ENCODE measurements around the gene ARHGAP8. TPM values are rescaled to one million over a fixed set of nuclear protein-coding genes. Genes with fewer than 3 reads are reported as not detected.

ARHGAP8 gene
- total and polyA plus RNA-seq, 2 experiments from 2014 or later: 62.8 to 64.9 TPM

- no peak for TF ChIP-seq CTCF (conservative IDR thresholded peaks at IDR 0.05; ENCODE audit: low read depth in 2 of 2)
Observed at GRCh38 chr22:44707178-44707577, 45.2 kb upstream of the ARHGAP8 start (continued).

GRCh38 chr22:44707752-44708151 lies 44.6 kb upstream of the ARHGAP8 start:
- no peaks in the 10 kb centered on the region for H3K9me2 ChIP-seq (ENCODE audit: insufficient read depth)
- peaks cover 14% of the 10 kb centered on the region; the same call in 1 of the 2 replicates for H4K20me1 ChIP-seq (replicated peaks; ENCODE audit: insufficient read depth)
- no peaks in the 10 kb centered on the region for H3K36me3 ChIP-seq (ENCODE audit: insufficient read depth)
- no peak for ATAC-seq
- H2AFZ ChIP-seq: no peak overlapping the region
- DNase-seq (ENCODE audit: low spot score): no peak
- Mint-ChIP-seq H3K4me1 (peaks cover 22% of the 10 kb centered on the region), H3K4me3 (no peak overlapping the region), H3K27ac (no peak overlapping the region), H3K27me3 (ENCODE audit: insufficient read depth, low read depth, poor library complexity) (peaks cover 14% of the 10 kb centered on the region), H3K9me3 (no peaks in the 10 kb centered on the region), H3K36me3 (ENCODE audit: low read depth) (peaks cover 4% of the 10 kb centered on the region; the same call in 1 of the 3 replicates)
- H3K27me3 ChIP-seq (ENCODE audit: insufficient read depth): peaks cover 12% of the 10 kb centered on the region
- H3K79me2 ChIP-seq (replicated peaks; ENCODE audit: insufficient read depth): peaks cover 13% of the 10 kb centered on the region
- no peak overlapping the region for H3K4me3 ChIP-seq
- peaks cover 10% of the 10 kb centered on the region for H3K4me1 ChIP-seq (ENCODE audit: insufficient read depth)
- no peak overlapping the region for H3K27ac ChIP-seq (ENCODE audit: low read depth)
- no peak overlapping the region for H3K4me2 ChIP-seq
- peaks cover 6% of the 10 kb centered on the region; the same call in 1 of the 2 replicates for H3F3A ChIP-seq (replicated peaks; ENCODE audit: low read depth)
- TF ChIP-seq ZNF114 (CRISPR knock-in tag; IDR thresholded peaks at IDR 0.05) (no peak), EZH2 (IDR thresholded peaks at IDR 0.05; ENCODE audit: low read depth, unreplicated experiment) (no peak), STAT1 (IDR thresholded peaks at IDR 0.05; ENCODE audit: unreplicated experiment) (no peak), CTCF (conservative IDR thresholded peaks at IDR 0.05; ENCODE audit: low read depth in 2 of 2) (no peak), NANOG (IDR thresholded peaks at IDR 0.05; ENCODE audit: borderline replicate concordance) (no peak), CREB1 (CRISPR knock-in tag; IDR thresholded peaks at IDR 0.05; ENCODE audit: low read depth) (no peak), ETS1 (IDR thresholded peaks at IDR 0.05) (no peak), ZNF462 (CRISPR knock-in tag; IDR thresholded peaks at IDR 0.05) (no peak), POLR2AphosphoS5 (IDR thresholded peaks at IDR 0.05; ENCODE audit: low read depth) (no peak), REST (IDR thresholded peaks at IDR 0.05; ENCODE audit: unreplicated experiment) (no peak)
